Left ventricle myocardium inferior (tissue), 1 donor: ENCODE results near the gene MARK4. TPM values are rescaled to one million over a fixed set of nuclear protein-coding genes. Genes with fewer than 3 reads are reported as not detected.

Experiments used
- DNase-seq: peaks from one replicate; pipeline ENCODE4 v3.0.0-alpha.2; 2020
- H3K27ac ChIP-seq: fragments of 200-600 bp; replicated peaks from 2 replicates; pipeline ENCODE4 v1.8.0; 2021
- H3K27me3 ChIP-seq: fragments of 200-600 bp; 2 replicates; pipeline ENCODE4 v1.8.0; 2021; ENCODE audit warnings: low read depth
- H3K36me3 ChIP-seq: fragments of 200-600 bp; 2 replicates; pipeline ENCODE4 v1.8.0; 2021
- H3K4me1 ChIP-seq: fragments of 200-600 bp; 2 replicates; pipeline ENCODE4 v1.8.0; 2021
- H3K4me3 ChIP-seq: fragments of 200-600 bp; 2 replicates; pipeline ENCODE4 v1.8.0; 2021; ENCODE audit warnings: mild to moderate bottlenecking, moderate library complexity
- H3K9me3 ChIP-seq: fragments of 200-600 bp; replicated peaks from 2 replicates; pipeline ENCODE4 v1.8.0; 2021
- intact Hi-C: fragments of 100-400 bp; cut with micrococcal nuclease; formaldehyde crosslinking; loops from one replicate; pipeline ENCODE4 v1.11.0; 2022
- total RNA-seq: library from RNA; stranded (reverse); fragmentation: NEBNext Ultra II Directional; extraction: Animal tissue kit (Norgen Biotek cat#: 25700); gene quantifications from one replicate; pipeline ENCODE4 v1.2.1, GENCODE V29; 2021
- TF ChIP-seq, protein P1 (sequence below): fragments of 200-600 bp; IDR thresholded peaks from 2 replicates; pipeline ENCODE4 v1.8.0; 2021; ENCODE audit warnings: antibody characterized with exemption, mild to moderate bottlenecking, borderline replicate concordance
- donor health status: DM: no; HTN: yes; CAD: no; lungs with severe emphysema.

Gene MARK4
- total RNA-seq, 1 donor from 2014 or later: 26.5 TPM

DNA sequence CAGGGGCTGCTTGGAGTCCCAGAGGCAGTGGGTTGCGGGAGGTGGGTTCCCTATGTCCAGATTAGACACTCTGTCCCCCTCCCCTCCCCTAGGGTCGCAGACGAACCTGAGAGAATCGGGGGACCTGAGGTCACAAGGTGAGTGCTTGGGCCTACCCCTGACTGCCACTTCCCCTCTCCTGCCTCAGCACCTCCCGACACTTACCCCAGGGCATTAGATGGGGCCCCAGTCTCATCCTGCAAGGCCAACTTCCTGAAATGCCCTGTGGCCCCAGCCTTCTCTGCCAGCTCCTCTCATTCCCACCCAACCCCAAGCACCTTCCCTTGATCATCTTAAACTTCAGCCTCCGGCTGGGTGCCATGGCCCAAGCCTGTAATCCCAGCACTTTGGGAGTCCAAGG is 48.6 kb downstream of the MARK4 start:
- H3K36me3 ChIP-seq: peaks cover 39% of the 10 kb centered on the region
- DNase-seq: no peak

GRCh38 chr19:45302416-45302815 is 51.3 kb downstream of the MARK4 start:
- Histone ChIP-seq H3K9me3 (peaks cover 6% of the 10 kb centered on the region), H3K36me3 (peaks cover 41% of the 10 kb centered on the region), H3K4me1 (no peaks in the 10 kb centered on the region), H3K4me3 (no peak overlapping the region), H3K27me3 (no peaks in the 10 kb centered on the region), H3K27ac (no peak overlapping the region)
- TF ChIP-seq, protein P1, sequence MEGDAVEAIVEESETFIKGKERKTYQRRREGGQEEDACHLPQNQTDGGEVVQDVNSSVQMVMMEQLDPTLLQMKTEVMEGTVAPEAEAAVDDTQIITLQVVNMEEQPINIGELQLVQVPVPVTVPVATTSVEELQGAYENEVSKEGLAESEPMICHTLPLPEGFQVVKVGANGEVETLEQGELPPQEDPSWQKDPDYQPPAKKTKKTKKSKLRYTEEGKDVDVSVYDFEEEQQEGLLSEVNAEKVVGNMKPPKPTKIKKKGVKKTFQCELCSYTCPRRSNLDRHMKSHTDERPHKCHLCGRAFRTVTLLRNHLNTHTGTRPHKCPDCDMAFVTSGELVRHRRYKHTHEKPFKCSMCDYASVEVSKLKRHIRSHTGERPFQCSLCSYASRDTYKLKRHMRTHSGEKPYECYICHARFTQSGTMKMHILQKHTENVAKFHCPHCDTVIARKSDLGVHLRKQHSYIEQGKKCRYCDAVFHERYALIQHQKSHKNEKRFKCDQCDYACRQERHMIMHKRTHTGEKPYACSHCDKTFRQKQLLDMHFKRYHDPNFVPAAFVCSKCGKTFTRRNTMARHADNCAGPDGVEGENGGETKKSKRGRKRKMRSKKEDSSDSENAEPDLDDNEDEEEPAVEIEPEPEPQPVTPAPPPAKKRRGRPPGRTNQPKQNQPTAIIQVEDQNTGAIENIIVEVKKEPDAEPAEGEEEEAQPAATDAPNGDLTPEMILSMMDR: no peak
- DNase-seq: no peak
- intact Hi-C loops: no loop called here

More for the DNA sequence above, 48.6 kb downstream of the MARK4 start:
- TF ChIP-seq, protein P1: no peak
- H3K9me3 ChIP-seq: peaks cover 6% of the 10 kb centered on the region
- no peak overlapping the region for H3K27ac ChIP-seq
- no peak overlapping the region for H3K4me3 ChIP-seq
- peaks cover 10% of the 10 kb centered on the region for H3K4me1 ChIP-seq
- intact Hi-C loops: no loop called here
- no peaks in the 10 kb centered on the region for H3K27me3 ChIP-seq

DNA sequence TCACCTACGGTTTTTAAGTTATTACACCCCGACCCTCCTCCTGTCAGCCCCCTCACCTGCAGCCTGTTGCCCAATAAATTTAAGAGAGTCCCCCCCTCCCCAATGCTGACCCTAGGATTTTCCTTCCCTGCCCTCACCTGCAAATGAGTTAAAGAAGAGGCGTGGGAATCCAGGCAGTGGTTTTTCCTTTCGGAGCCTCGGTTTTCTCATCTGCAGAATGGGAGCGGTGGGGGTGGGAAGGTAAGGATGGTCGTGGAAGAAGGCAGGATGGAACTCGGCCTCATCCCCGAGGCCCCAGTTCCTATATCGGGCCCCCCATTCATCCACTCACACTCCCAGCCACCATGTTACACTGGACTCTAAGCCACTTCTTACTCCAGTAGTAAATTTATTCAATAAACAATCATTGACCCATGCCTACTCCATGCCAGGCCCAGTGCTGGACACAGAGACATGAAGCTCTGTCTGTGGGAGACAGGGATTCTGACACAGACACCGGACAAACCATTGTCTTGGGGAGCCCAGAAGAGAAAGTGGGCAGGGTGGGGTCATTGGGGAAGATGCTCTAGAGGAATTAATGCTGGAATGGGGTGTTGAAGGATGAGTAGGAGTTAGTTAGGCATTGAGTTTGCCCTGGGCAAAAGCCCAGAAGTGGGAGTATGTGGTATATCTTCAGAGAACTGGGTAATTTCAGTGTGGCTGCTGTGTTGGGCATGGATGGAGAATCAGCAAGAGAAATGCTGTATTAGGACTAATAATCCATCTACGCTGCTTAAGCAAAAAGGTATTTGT is 52.4 kb downstream of the MARK4 start:
- Histone ChIP-seq H3K27ac (no peak overlapping the region), H3K4me1 (no peaks in the 10 kb centered on the region), H3K27me3 (no peaks in the 10 kb centered on the region), H3K9me3 (peaks cover 6% of the 10 kb centered on the region), H3K36me3 (peaks cover 45% of the 10 kb centered on the region), H3K4me3 (no peak overlapping the region)
- no peak for DNase-seq
- intact Hi-C loops: no loop called here
- TF ChIP-seq, protein P1: no peak

DNA sequence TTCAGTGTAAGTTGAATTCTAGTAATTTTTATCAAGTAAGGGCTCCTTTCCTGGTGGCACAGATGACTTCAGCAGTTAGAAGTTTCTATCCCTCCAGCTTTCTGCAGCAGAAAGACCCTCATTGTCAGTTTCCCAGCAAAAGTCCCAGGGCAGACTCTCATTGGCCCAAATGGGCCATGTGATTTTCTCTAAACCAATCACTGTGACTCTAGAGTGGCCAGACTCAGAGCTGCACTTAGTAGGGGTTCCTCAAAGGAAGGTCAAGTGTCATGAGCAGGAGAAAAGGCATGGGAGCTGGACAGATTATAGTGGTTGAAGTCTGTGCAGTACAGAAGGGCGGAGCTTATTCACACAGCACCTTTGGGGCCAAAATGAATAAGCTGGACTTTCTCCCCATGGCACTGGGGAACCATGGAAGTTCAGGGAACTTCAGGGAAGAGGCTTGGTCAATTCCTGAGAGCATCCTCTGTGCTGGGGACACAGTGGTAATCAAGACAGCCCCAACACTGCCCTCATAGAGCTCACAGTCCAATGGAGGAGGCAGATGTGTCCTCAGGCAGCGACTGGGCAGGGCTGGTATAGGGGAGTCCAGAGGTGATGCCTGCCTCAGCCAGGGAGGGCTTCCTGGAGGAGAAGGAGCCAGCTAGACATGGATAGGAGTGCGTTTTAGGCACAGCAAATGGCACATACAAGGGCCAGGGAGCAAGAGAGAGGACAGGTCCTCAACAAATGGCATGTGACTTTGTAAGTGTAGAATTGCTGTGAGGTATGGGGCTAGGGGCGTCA is 53.3 kb downstream of the MARK4 start:
- TF ChIP-seq, protein P1: no peak
- no peak overlapping the region for H3K4me3 ChIP-seq
- H3K4me1 ChIP-seq: no peaks in the 10 kb centered on the region
- peaks cover 6% of the 10 kb centered on the region for H3K9me3 ChIP-seq
- DNase-seq: no peak
- intact Hi-C loops: no loop called here
- H3K27ac ChIP-seq: peak overlapping the region; percentile 38
- H3K36me3 ChIP-seq: peaks cover 45% of the 10 kb centered on the region
- H3K27me3 ChIP-seq: no peaks in the 10 kb centered on the region

DNA sequence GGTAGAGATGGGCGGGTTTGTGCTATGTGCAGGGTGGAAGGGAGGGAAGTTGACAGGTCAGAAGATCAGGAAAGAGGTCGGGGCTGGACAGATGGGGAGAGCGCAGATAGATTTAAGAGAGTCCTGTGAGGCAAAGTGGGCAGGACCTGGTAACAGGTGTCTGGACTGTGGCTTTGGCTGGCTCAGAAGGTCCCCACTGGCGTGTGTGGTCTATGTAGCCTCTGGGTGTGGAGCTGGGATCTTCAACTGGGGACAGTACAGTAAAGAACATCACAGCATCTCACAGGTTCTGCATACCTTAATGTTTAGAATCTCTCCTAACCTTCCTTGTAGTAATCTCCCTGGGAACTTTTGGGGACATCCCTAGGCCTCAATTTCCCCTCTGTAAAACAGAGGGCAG is 53.9 kb downstream of the MARK4 start:
- H3K27ac ChIP-seq: peak overlapping the region; percentile 38
- no peaks in the 10 kb centered on the region for H3K4me1 ChIP-seq
- H3K27me3 ChIP-seq: no peaks in the 10 kb centered on the region
- intact Hi-C loops: no loop called here
- peaks cover 42% of the 10 kb centered on the region for H3K36me3 ChIP-seq
- H3K9me3 ChIP-seq: peaks cover 6% of the 10 kb centered on the region
- no peak for DNase-seq
- H3K4me3 ChIP-seq: no peak overlapping the region
- TF ChIP-seq, protein P1: no peak
